PC-3 (cell line): ENCODE results near the gene MUC3A. TPM values are rescaled to one million over a fixed set of nuclear protein-coding genes. Genes with fewer than 3 reads are reported as not detected.
"Not testable (repeated sequence)": the region's sequence is repeated elsewhere in the genome, so short reads cannot be mapped to it uniquely, and the experiment has no call there.

Experiments used
- ATAC-seq: fragments of 200-7000 bp; cut with Tn5 transposase; 2 replicates; pipeline ENCODE4 v1.9.1; 2020; ENCODE audit warnings: mild to moderate bottlenecking, moderate library complexity
- BruUV-seq: library from RNA; stranded (reverse); fragments of 400-500 nt; replicated peaks from 2 replicates; lab custom pipeline; 2021; lab: Mats Ljungman, UMichigan
- CTCF ChIA-PET: fragments of 300-600 bp; sonication (Branson Sonifier 250); formaldehyde crosslinking; loops from one replicate; lab custom pipeline; 2022; ENCODE audit warnings: antibody characterized with exemption; lab: Charles Lee
- POLR2A ChIA-PET: fragments of 300-600 bp; sonication (Branson Sonifier 250); formaldehyde crosslinking; loops from one replicate; lab custom pipeline; 2022; ENCODE audit warnings: antibody characterized with exemption; ENCODE audit not compliant: unreplicated experiment; lab: Charles Lee
- DNase-seq: peaks from one replicate; pipeline ENCODE4 v3.0.0-alpha.2; 2015
- H2AFZ ChIP-seq: fragments of 300-600 bp; sonication (generic); 2 replicates; pipeline ENCODE4 v1.6.0; 2016; ENCODE audit warnings: antibody characterized with exemption, low read length
- H3F3A ChIP-seq: fragments of 300-600 bp; sonication (generic); one replicate; pipeline ENCODE4 v1.6.0; 2017; ENCODE audit warnings: antibody characterized with exemption, low read length, control low read depth, mild to moderate bottlenecking; ENCODE audit not compliant: unreplicated experiment
- H3K27ac ChIP-seq: fragments of 300-600 bp; sonication (generic); 2 replicates; pipeline ENCODE4 v1.5.1; 2016; ENCODE audit warnings: mild to moderate bottlenecking, low read length
- H3K27me3 ChIP-seq: fragments of 300-600 bp; sonication (generic); 2 replicates; pipeline ENCODE4 v1.6.1; 2016; ENCODE audit warnings: low read length, mixed read lengths
- H3K36me3 ChIP-seq: fragments of 300-600 bp; sonication (generic); 2 replicates; pipeline ENCODE4 v1.6.1; 2016; ENCODE audit warnings: low read depth, mixed run types, low read length, mixed read lengths
- H3K4me1 ChIP-seq: fragments of 300-600 bp; sonication (generic); 2 replicates; pipeline ENCODE4 v1.5.1; 2016; ENCODE audit warnings: low read length; ENCODE audit not compliant: insufficient read depth
- H3K4me2 ChIP-seq: fragments of 300-600 bp; sonication (generic); 2 replicates; pipeline ENCODE4 v1.6.0; 2016; ENCODE audit warnings: low read length
- H3K4me3 ChIP-seq: fragments of 300-600 bp; sonication (generic); 2 replicates; pipeline ENCODE4 v1.5.1; 2016; ENCODE audit warnings: mild to moderate bottlenecking, low read length, mixed read lengths
- H3K79me2 ChIP-seq: fragments of 300-600 bp; sonication (generic); 2 replicates; pipeline ENCODE4 v1.6.1; 2017; ENCODE audit warnings: low read length, mixed read lengths
- H3K9ac ChIP-seq: fragments of 300-600 bp; sonication (generic); 2 replicates; pipeline ENCODE4 v1.6.0; 2016; ENCODE audit warnings: mild to moderate bottlenecking, low read length
- H3K9me2 ChIP-seq: fragments of 300-600 bp; sonication (generic); replicated peaks from 2 replicates; pipeline ENCODE4 v1.6.1; 2016; ENCODE audit warnings: mixed run types, low read length, mixed read lengths
- H3K9me3 ChIP-seq: fragments of 300-600 bp; sonication (generic); 2 replicates; pipeline ENCODE4 v1.6.1; 2016; ENCODE audit warnings: low read length, mixed read lengths
- H4K20me1 ChIP-seq: fragments of 300-600 bp; sonication (generic); 2 replicates; pipeline ENCODE4 v1.6.1; 2016; ENCODE audit warnings: low read length, mixed read lengths
- EZH2 ChIP-seq: fragments of 300-600 bp; sonication (generic); IDR thresholded peaks from one replicate; pipeline ENCODE4 v1.6.1; 2017; ENCODE audit warnings: antibody characterized with exemption, mild to moderate bottlenecking, low read length; ENCODE audit not compliant: unreplicated experiment
- EZH2phosphoT487 ChIP-seq: fragments of 300-600 bp; sonication (generic); IDR thresholded peaks from 2 replicates; pipeline ENCODE4 v1.6.1; 2018; ENCODE audit warnings: mild to moderate bottlenecking, antibody characterized with exemption, low read length, borderline replicate concordance
- intact Hi-C: fragments of 100-400 bp; cut with micrococcal nuclease; formaldehyde crosslinking; loops from 2 replicates; pipeline ENCODE4 v1.9.0; 2023
- total RNA-seq: library from RNA; depleted of rRNA; stranded (reverse); fragments of >200 nt; gene quantifications from 2 replicates; pipeline ENCODE4 v1.2.3, GENCODE V29; 2014
- TF ChIP-seq, protein P1 (sequence below): fragments of 300-600 bp; sonication (generic); conservative IDR thresholded peaks from 2 replicates; pipeline ENCODE4 v1.5.1; 2017; ENCODE audit warnings: antibody characterized with exemption, low read depth, mild to moderate bottlenecking, low read length

The MUC3A gene
- total RNA-seq, 1 experiment from 2014 or later = 0.11 TPM

DNA sequence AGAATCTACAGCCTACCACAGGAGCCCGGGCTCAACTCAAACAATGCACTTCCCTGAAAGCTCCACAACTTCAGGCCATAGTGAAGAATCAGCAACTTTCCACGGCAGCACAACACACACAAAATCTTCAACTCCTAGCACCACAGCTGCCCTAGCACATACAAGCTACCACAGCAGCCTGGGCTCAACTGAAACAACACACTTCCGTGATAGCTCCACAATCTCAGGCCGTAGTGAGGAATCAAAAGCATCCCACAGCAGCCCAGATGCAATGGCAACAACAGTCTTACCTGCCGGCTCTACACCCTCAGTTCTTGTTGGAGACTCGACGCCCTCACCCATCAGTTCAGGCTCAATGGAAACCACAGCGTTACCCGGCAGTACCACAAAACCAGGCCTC, 42.3 kb downstream of the MUC3A start:
- Histone ChIP-seq H3K79me2 (no peaks in the 10 kb centered on the region), H3F3A (no peaks in the 10 kb centered on the region), H3K36me3 (no peaks in the 10 kb centered on the region), H3K4me3 (no peak overlapping the region), H3K4me2 (no peak overlapping the region), H3K9ac (no peak overlapping the region), H3K27me3 (no peaks in the 10 kb centered on the region), H3K9me3 (no peaks in the 10 kb centered on the region), H3K27ac (no peak overlapping the region), H4K20me1 (no peaks in the 10 kb centered on the region), H3K4me1 (no peaks in the 10 kb centered on the region), H3K9me2 (no peaks in the 10 kb centered on the region), H2AFZ (no peak overlapping the region)
- BruUV-seq = no TSS peak
- CTCF ChIA-PET = no interaction called here
- TF ChIP-seq EZH2phosphoT487 = no peak
- no peak for TF ChIP-seq EZH2
- TF ChIP-seq, protein P1, sequence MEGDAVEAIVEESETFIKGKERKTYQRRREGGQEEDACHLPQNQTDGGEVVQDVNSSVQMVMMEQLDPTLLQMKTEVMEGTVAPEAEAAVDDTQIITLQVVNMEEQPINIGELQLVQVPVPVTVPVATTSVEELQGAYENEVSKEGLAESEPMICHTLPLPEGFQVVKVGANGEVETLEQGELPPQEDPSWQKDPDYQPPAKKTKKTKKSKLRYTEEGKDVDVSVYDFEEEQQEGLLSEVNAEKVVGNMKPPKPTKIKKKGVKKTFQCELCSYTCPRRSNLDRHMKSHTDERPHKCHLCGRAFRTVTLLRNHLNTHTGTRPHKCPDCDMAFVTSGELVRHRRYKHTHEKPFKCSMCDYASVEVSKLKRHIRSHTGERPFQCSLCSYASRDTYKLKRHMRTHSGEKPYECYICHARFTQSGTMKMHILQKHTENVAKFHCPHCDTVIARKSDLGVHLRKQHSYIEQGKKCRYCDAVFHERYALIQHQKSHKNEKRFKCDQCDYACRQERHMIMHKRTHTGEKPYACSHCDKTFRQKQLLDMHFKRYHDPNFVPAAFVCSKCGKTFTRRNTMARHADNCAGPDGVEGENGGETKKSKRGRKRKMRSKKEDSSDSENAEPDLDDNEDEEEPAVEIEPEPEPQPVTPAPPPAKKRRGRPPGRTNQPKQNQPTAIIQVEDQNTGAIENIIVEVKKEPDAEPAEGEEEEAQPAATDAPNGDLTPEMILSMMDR = no peak
- intact Hi-C loops = no loop called here
- DNase-seq = no peak
- ATAC-seq = no peak
- POLR2A ChIA-PET = no interaction called here

DNA sequence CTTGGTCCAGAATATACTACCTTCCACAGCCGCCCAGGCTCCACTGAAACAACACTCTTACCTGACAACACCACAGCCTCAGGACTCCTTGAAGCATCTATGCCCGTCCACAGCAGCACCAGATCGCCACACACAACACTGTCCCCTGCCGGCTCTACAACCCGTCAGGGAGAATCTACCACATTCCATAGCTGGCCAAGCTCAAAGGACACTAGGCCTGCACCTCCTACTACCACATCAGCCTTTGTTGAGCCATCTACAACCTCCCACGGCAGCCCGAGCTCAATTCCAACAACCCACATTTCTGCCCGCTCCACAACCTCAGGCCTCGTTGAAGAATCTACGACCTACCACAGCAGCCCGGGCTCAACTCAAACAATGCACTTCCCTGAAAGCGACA, 42.9 kb downstream of the MUC3A start:
- H3K4me1 ChIP-seq, ATAC-seq, H3K36me3 ChIP-seq, H3K27me3 ChIP-seq, CTCF ChIA-PET, H4K20me1 ChIP-seq, BruUV-seq, H3K79me2 ChIP-seq, H3K27ac ChIP-seq, H3K4me2 ChIP-seq, H3F3A ChIP-seq, H3K4me3 ChIP-seq, H3K9me2 ChIP-seq, H3K9me3 ChIP-seq, DNase-seq, H3K9ac ChIP-seq, POLR2A ChIA-PET, intact Hi-C loops, H2AFZ ChIP-seq: not testable (repeated sequence)

DNA sequence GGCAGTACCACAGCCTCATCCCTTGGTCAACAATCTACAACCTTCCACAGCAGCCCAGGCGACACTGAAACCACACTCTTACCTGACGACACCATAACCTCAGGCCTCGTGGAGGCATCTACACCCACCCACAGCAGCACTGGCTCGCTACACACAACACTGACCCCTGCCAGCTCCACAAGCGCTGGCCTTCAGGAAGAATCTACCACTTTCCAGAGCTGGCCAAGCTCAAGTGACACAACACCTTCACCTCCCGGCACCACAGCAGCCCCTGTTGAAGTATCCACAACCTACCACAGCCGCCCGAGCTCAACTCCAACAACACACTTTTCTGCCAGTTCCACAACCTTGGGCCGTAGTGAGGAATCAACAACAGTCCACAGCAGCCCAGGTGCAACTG, 45.3 kb downstream of the MUC3A start:
- H3F3A ChIP-seq, DNase-seq, H3K79me2 ChIP-seq, H3K4me2 ChIP-seq, H3K27me3 ChIP-seq, H4K20me1 ChIP-seq, H3K4me1 ChIP-seq, H3K9me2 ChIP-seq, H2AFZ ChIP-seq, CTCF ChIA-PET, H3K9ac ChIP-seq, H3K36me3 ChIP-seq, ATAC-seq, H3K4me3 ChIP-seq, H3K9me3 ChIP-seq, intact Hi-C loops, H3K27ac ChIP-seq, BruUV-seq, POLR2A ChIA-PET: not testable (repeated sequence)

DNA sequence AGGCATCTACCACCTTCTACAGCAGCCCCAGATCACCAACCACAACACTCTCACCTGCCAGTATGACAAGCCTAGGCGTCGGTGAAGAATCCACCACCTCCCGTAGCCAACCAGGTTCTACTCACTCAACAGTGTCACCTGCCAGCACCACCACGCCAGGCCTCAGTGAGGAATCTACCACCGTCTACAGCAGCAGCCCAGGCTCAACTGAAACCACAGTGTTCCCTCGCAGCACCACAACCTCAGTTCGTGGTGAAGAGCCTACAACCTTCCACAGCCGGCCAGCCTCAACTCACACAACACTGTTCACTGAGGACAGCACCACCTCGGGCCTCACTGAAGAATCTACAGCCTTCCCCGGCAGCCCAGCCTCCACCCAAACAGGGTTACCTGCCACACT, 49.2 kb downstream of the MUC3A start:
- H3F3A ChIP-seq, H3K4me2 ChIP-seq, H3K36me3 ChIP-seq, ATAC-seq, H2AFZ ChIP-seq, H3K9ac ChIP-seq, intact Hi-C loops, POLR2A ChIA-PET, H3K9me3 ChIP-seq, BruUV-seq, H3K9me2 ChIP-seq, H3K4me3 ChIP-seq, H3K27ac ChIP-seq, H3K27me3 ChIP-seq, CTCF ChIA-PET, H3K79me2 ChIP-seq, H3K4me1 ChIP-seq, H4K20me1 ChIP-seq, DNase-seq: not testable (repeated sequence)

DNA sequence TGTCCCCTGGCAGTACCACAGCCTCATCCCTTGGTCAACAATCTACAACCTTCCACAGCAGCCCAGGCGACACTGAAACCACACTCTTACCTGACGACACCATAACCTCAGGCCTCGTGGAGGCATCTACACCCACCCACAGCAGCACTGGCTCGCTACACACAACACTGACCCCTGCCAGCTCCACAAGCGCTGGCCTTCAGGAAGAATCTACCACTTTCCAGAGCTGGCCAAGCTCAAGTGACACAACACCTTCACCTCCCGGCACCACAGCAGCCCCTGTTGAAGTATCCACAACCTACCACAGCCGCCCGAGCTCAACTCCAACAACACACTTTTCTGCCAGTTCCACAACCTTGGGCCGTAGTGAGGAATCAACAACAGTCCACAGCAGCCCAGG, 50.0 kb downstream of the MUC3A start:
- ATAC-seq, H3K4me2 ChIP-seq, intact Hi-C loops, POLR2A ChIA-PET, H3K4me3 ChIP-seq, BruUV-seq, H3K27me3 ChIP-seq, H3K79me2 ChIP-seq, H3K36me3 ChIP-seq, H3K9ac ChIP-seq, H3K27ac ChIP-seq, H3F3A ChIP-seq, DNase-seq, H4K20me1 ChIP-seq, H3K4me1 ChIP-seq, H3K9me2 ChIP-seq, H3K9me3 ChIP-seq, H2AFZ ChIP-seq, CTCF ChIA-PET: not testable (repeated sequence)

DNA sequence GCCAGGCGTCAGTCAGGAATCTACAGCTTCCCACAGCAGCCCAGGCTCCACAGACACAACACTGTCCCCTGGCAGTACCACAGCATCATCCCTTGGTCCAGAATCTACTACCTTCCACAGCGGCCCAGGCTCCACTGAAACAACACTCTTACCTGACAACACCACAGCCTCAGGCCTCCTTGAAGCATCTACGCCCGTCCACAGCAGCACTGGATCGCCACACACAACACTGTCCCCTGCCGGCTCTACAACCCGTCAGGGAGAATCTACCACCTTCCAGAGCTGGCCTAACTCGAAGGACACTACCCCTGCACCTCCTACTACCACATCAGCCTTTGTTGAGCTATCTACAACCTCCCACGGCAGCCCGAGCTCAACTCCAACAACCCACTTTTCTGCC, 50.7 kb downstream of the MUC3A start:
- H3K4me1 ChIP-seq, H3K4me3 ChIP-seq, POLR2A ChIA-PET, H3K27me3 ChIP-seq, H2AFZ ChIP-seq, H3F3A ChIP-seq, H3K9me3 ChIP-seq, H3K79me2 ChIP-seq, ATAC-seq, CTCF ChIA-PET, H3K36me3 ChIP-seq, intact Hi-C loops, DNase-seq, H3K9me2 ChIP-seq, BruUV-seq, H3K27ac ChIP-seq, H3K9ac ChIP-seq, H4K20me1 ChIP-seq, H3K4me2 ChIP-seq: not testable (repeated sequence)
